Neural cell (in vitro differentiated cells): Measurements from ENCODE around the gene HCFC1.

Experiments
- TF ChIP-seq, protein P1 (sequence below): IDR thresholded peaks from 2 replicates; pipeline ENCODE4 v1.6.1; 2012; ENCODE audit warnings: borderline replicate concordance
- TF ChIP-seq, protein P2 (sequence below): fragments of 450-650 bp; IDR thresholded peaks from 2 replicates; pipeline ENCODE4 v1.5.1; 2014; ENCODE audit warnings: antibody characterized with exemption, mild to moderate bottlenecking, moderate library complexity; ENCODE audit not compliant: poor library complexity, severe bottlenecking

GRCh38 chrX:153926552-153926857, 45.1 kb downstream of the HCFC1 start:
- TF ChIP-seq, protein P1, sequence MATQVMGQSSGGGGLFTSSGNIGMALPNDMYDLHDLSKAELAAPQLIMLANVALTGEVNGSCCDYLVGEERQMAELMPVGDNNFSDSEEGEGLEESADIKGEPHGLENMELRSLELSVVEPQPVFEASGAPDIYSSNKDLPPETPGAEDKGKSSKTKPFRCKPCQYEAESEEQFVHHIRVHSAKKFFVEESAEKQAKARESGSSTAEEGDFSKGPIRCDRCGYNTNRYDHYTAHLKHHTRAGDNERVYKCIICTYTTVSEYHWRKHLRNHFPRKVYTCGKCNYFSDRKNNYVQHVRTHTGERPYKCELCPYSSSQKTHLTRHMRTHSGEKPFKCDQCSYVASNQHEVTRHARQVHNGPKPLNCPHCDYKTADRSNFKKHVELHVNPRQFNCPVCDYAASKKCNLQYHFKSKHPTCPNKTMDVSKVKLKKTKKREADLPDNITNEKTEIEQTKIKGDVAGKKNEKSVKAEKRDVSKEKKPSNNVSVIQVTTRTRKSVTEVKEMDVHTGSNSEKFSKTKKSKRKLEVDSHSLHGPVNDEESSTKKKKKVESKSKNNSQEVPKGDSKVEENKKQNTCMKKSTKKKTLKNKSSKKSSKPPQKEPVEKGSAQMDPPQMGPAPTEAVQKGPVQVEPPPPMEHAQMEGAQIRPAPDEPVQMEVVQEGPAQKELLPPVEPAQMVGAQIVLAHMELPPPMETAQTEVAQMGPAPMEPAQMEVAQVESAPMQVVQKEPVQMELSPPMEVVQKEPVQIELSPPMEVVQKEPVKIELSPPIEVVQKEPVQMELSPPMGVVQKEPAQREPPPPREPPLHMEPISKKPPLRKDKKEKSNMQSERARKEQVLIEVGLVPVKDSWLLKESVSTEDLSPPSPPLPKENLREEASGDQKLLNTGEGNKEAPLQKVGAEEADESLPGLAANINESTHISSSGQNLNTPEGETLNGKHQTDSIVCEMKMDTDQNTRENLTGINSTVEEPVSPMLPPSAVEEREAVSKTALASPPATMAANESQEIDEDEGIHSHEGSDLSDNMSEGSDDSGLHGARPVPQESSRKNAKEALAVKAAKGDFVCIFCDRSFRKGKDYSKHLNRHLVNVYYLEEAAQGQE = no peak
- TF ChIP-seq, protein P2, sequence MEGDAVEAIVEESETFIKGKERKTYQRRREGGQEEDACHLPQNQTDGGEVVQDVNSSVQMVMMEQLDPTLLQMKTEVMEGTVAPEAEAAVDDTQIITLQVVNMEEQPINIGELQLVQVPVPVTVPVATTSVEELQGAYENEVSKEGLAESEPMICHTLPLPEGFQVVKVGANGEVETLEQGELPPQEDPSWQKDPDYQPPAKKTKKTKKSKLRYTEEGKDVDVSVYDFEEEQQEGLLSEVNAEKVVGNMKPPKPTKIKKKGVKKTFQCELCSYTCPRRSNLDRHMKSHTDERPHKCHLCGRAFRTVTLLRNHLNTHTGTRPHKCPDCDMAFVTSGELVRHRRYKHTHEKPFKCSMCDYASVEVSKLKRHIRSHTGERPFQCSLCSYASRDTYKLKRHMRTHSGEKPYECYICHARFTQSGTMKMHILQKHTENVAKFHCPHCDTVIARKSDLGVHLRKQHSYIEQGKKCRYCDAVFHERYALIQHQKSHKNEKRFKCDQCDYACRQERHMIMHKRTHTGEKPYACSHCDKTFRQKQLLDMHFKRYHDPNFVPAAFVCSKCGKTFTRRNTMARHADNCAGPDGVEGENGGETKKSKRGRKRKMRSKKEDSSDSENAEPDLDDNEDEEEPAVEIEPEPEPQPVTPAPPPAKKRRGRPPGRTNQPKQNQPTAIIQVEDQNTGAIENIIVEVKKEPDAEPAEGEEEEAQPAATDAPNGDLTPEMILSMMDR = no peak
